ENCODE data around the gene PDE12. TPM values are rescaled to one million over a fixed set of nuclear protein-coding genes. Genes with fewer than 3 reads are reported as not detected.
"Not testable (repeated sequence)": the region's sequence is repeated elsewhere in the genome, so short reads cannot be mapped to it uniquely, and the experiment has no call there.

PDE12 gene
- total RNA-seq, 1 experiment from 2014 or later, result 16.9 TPM

GRCh38 chr3:57575966-57576626 lies 20.0 kb downstream of the PDE12 start:
- no peak for DNase-seq (ENCODE audit: low read depth, low spot score)
- in situ Hi-C loops (cut with HindIII; ENCODE audit: low pct_unique_long_range_greater_than_20kb, low sequenced_read_pairs), result no loop called here

GRCh38 chr3:57577801-57578200 lies 21.7 kb downstream of the PDE12 start:
- no peak for DNase-seq (ENCODE audit: low read depth, low spot score)
- in situ Hi-C loops (cut with HindIII; ENCODE audit: low pct_unique_long_range_greater_than_20kb, low sequenced_read_pairs), result no loop called here

GRCh38 chr3:57582474-57583168 lies 26.5 kb downstream of the PDE12 start:
- DNase-seq (ENCODE audit: low read depth, low spot score), result peak; percentile 33
- in situ Hi-C loops (cut with HindIII; ENCODE audit: low pct_unique_long_range_greater_than_20kb, low sequenced_read_pairs), result no loop called here

- in situ Hi-C loops (cut with HindIII; ENCODE audit: low pct_unique_long_range_greater_than_20kb, low sequenced_read_pairs), result no loop called here
- DNase-seq (ENCODE audit: low read depth, low spot score), result no peak
Observed at GRCh38 chr3:57583544-57583943, 27.5 kb downstream of the PDE12 start.

- DNase-seq (ENCODE audit: low read depth, low spot score), result no peak
- in situ Hi-C loops (cut with HindIII; ENCODE audit: low pct_unique_long_range_greater_than_20kb, low sequenced_read_pairs), result no loop called here
Observed at GRCh38 chr3:57586778-57587177, 30.7 kb downstream of the PDE12 start.

GRCh38 chr3:57587905-57588304 lies 31.8 kb downstream of the PDE12 start:
- no peak for DNase-seq (ENCODE audit: low read depth, low spot score)
- in situ Hi-C loops (cut with HindIII; ENCODE audit: low pct_unique_long_range_greater_than_20kb, low sequenced_read_pairs), result no loop called here

- in situ Hi-C loops (cut with HindIII; ENCODE audit: low pct_unique_long_range_greater_than_20kb, low sequenced_read_pairs), result no loop called here
- no peak for DNase-seq (ENCODE audit: low read depth, low spot score)
Observed at GRCh38 chr3:57592306-57592705, 36.2 kb downstream of the PDE12 start.

- in situ Hi-C loops (cut with HindIII; ENCODE audit: low pct_unique_long_range_greater_than_20kb, low sequenced_read_pairs), result no loop called here
Observed at GRCh38 chr3:57594144-57594543, 38.1 kb downstream of the PDE12 start.

GRCh38 chr3:57594576-57594975 lies 38.5 kb downstream of the PDE12 start:
- in situ Hi-C loops (cut with HindIII; ENCODE audit: low pct_unique_long_range_greater_than_20kb, low sequenced_read_pairs), result no loop called here
- no peak for DNase-seq (ENCODE audit: low read depth, low spot score)

More at GRCh38 chr3:57594144-57594543, 38.1 kb downstream of the PDE12 start:
- no peak for DNase-seq (ENCODE audit: low read depth, low spot score)

- peak; percentile 76 for DNase-seq (ENCODE audit: low read depth, low spot score)
- in situ Hi-C loops (cut with HindIII; ENCODE audit: low pct_unique_long_range_greater_than_20kb, low sequenced_read_pairs), result no loop called here
Observed at GRCh38 chr3:57596495-57597126, 40.5 kb downstream of the PDE12 start.

- DNase-seq (ENCODE audit: low read depth, low spot score), result peak; percentile 99
- in situ Hi-C loops (cut with HindIII; ENCODE audit: low pct_unique_long_range_greater_than_20kb, low sequenced_read_pairs), result no loop called here
Observed at GRCh38 chr3:57597127-57597923, 41.3 kb downstream of the PDE12 start, which contains the start of gene ARF4. ARF4 (minus strand) TSS chr3:57597344; CDS start chr3:57597140, 204 bp downstream.

GRCh38 chr3:57598765-57599360 lies 42.8 kb downstream of the PDE12 start:
- in situ Hi-C loops (cut with HindIII; ENCODE audit: low pct_unique_long_range_greater_than_20kb, low sequenced_read_pairs), result no loop called here
- no peak for DNase-seq (ENCODE audit: low read depth, low spot score)

GRCh38 chr3:57600195-57600594 lies 44.1 kb downstream of the PDE12 start:
- in situ Hi-C loops (cut with HindIII; ENCODE audit: low pct_unique_long_range_greater_than_20kb, low sequenced_read_pairs), result no loop called here
- no peak for DNase-seq (ENCODE audit: low read depth, low spot score)

- in situ Hi-C loops (cut with HindIII; ENCODE audit: low pct_unique_long_range_greater_than_20kb, low sequenced_read_pairs), result no loop called here
- DNase-seq (ENCODE audit: low read depth, low spot score), result no peak
Observed at GRCh38 chr3:57604971-57605370, 48.9 kb downstream of the PDE12 start.

GRCh38 chr3:57605683-57606082 lies 49.6 kb downstream of the PDE12 start:
- in situ Hi-C loops (cut with HindIII; ENCODE audit: low pct_unique_long_range_greater_than_20kb, low sequenced_read_pairs), result no loop called here
- DNase-seq (ENCODE audit: low read depth, low spot score), result no peak

GRCh38 chr3:57611870-57612269 lies 55.8 kb downstream of the PDE12 start:
- in situ Hi-C loops (cut with HindIII; ENCODE audit: low pct_unique_long_range_greater_than_20kb, low sequenced_read_pairs); DNase-seq (ENCODE audit: low read depth, low spot score): not testable (repeated sequence)

- in situ Hi-C loops (cut with HindIII; ENCODE audit: low pct_unique_long_range_greater_than_20kb, low sequenced_read_pairs), result no loop called here
Observed at GRCh38 chr3:57616233-57616632, 60.2 kb downstream of the PDE12 start.

More at GRCh38 chr3:57616233-57616632, 60.2 kb downstream of the PDE12 start:
- DNase-seq (ENCODE audit: low read depth, low spot score), result no peak
